GM18508 (cell line): ENCODE results near the gene NKX1-2.

ENCODE experiments used
- ATAC-seq: cut with Tn5 transposase; IDR thresholded peaks from one replicate; pipeline ENCODE4 v1.9.1; 2021; ENCODE audit warnings: moderate number of reproducible peaks; ENCODE audit not compliant: insufficient read depth, unreplicated experiment

NKX1-2 gene

DNA sequence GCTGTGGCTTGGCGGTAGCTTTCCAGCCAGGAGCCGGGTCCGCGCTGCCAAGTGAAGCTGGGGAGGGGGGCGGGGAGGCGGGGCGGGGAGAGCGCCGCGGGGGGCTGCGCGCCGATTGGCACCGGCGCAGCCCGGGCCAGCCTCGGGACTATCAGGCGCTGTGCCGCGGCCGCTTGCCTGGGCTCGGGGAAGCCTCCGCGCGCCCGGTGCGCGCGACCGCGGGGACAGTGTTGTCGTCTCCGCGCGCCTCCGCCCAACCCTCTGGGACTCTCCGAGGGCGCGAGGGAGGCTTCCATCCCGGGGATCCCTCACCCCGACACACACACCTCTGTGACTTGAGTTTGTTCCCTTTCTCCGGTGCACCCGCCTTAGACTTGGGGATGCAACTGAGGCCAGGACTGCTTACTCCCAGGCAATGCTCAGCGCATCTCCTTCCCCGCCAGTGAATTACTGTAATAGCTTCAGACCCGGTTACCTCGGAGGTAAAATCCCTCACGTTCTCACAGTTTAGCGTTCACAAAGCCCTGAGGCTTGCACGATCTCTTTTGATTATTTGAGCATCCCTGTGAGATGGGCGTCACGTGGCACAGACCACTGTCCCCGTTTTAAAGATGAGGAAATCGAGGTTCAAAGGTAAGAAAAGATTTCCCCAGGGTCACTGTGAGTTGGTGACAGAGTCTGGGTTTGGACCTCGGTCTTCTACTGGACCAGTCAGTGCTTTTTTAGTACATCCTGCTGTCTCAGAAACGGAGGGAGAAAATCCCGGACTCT is at the start of gene NKX1-2:
NKX1-2 (minus strand) TSS at position 24 of the 771 bp plus-strand sequence. CDS start 92 bp downstream, outside the sequence.
- ATAC-seq: no peak

DNA sequence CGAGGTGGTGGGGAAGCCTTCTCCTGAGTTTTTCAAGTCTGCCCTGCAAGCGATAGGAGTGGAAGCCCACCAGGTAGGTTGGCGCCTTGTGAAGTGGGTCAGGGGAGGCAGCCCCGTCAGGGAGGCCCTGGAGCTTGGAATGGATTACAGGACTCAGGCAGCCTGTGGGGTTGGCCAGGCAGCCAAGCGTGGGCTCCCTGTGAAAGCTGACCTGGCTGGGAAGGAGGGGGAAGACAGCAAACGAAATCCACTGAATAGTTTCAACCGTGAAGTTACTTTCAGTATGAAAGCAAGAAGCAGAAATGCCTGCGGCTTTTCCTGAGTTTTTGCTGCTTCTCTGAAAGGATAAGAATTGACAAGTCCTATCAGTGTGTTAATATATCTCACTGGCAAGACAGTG is 48.2 kb upstream of the NKX1-2 start:
- ATAC-seq: no peak

DNA sequence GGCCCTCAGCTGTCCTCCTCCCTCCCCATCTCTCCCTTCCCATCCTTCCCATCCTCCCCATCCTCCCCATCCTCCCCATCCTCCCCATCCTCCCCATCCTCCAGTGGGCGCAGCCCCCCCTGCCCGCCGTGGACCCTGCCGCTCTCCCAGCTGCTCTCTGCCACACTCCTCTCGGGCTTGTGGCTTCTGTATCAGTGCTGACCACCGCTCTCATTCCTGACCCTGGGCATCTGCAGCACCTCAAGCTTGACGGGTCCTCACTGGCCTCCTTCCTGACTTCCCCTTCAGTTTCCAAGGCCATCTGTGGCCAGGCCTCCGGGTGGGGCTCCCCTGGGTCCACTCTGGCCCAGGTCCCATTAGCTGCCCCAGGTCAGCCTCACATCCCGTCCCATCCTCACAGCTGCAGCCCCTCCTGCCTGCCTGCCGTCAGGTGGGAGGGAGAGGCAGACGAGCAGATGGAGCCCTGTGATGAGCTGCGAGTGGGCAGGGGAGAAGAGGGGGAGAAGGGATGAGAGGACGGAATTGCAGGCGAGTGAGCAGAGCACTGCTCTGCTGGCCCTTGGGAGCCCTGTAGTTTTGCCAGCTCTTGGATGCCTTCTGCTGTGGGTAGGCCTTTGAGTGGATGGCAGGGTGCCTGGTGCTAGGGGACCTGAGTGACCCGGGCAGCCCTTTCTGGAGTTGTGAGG is 47.5 kb upstream of the NKX1-2 start:
- no peak for ATAC-seq

DNA sequence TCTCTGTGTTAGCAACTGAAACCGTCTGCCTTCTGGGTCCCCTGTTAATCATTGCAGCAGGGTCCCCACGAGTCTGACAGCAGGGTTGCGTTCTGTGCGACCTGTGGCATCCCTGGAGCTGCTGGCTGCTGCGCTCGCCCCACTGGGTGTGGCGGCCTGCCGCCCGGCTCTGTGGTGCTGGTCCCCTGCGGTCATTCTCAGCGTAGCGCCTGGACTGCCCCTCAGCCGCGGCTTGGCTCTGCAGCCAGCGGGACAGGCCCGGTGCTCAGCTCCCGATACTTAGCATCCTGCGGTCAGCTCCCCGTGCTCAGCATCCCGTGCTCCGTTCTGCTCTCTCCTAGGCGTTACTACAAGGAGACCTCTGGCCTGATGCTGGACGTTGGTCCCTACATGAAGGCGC is 46.8 kb upstream of the NKX1-2 start:
- ATAC-seq: no peak

DNA sequence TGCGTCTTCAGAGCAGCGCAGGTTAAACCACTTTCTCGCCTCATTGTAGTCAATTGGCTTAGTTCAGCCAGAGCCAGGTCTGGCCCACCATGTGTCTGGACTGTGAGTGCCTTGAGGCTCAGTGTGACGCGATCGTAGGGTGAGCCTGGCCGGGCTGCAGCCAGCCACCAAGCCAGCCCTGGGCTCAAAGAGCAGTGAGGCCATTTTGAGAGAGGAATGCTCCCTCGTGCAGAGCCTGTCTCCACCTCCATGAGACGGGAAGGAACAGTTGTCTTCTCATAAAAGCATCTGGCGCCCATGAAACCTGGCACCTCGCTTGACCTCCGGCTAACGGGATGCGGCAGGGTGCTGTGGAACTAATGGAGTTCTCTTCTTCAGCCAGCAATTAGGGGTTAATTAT is 46.3 kb upstream of the NKX1-2 start:
- no peak for ATAC-seq

DNA sequence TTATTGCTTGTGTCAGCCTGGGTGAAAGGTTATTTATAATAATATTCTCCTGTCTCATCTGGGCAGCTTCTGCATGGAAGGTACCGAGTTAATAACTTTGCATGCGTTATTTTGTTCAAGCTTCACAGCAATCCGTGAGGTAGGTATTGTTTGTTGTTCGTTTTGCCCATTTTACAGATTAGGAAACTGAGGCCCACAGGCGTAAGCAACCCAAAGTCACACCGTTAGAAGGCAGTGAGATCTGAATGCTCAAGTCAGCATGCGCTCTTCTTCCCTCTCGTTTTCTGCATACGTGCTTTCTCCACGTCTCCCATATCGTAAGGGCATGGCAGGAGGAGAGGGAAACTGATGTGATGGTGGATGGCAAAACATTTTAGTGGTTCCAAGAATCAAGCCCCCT is 45.9 kb upstream of the NKX1-2 start:
- ATAC-seq: no peak

DNA sequence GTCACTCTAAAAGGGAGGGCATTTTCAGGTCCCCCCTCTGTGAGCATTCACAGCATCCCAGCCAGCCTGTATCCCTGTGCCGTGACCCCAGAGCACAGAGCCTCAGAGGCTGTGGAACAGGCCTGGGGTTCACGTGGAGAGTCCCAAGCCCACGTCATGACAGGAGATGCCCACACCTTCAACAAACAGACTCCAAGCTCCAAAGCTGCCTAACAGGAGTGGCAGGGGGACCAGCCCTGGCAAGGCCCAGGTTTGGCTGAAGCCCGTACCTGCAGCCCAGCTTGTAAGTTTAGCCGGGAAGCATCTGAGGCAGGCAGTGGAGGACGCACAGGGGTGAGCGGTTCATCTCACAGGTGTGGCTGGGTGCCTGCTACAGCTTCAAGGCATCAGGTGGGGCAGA is 45.3 kb upstream of the NKX1-2 start:
- ATAC-seq: no peak

DNA sequence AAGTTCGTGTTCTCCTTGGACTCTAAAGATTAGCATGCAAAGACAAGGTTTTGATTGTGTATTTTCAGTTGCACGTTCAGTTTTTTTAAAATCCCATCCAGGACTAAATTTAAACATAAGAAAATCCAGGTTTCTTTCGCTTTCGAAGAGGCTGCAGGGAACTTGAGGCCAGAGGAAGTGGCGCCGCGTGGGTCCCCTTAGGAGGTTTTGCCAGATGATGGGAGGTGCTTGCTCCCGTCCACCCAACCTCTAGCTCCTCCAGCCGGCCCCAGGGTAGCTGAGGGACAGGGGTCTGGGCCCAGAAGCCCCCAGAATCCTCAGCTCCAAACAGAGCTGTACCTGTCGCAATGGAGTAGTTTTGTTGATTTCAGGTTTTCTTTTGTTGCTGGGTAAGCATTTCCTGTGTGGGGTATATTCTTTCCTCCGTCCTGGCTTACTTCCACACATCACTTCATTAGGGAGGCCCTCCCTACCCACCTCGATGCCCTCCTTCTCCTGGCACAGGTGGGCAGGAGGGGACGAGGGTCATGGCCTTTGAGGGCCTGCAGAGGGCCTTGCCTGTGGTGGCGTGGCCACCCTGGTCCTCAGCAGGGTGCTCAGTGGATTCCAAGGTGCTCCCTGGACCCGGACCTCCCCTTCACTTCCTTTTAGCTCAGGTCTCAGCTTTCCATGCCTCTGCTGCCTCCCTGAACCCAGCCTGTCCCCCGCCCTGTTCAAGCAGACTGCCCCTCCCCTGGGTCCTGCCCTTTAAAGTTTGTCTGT is 44.4 kb upstream of the NKX1-2 start:
- ATAC-seq: no peak

DNA sequence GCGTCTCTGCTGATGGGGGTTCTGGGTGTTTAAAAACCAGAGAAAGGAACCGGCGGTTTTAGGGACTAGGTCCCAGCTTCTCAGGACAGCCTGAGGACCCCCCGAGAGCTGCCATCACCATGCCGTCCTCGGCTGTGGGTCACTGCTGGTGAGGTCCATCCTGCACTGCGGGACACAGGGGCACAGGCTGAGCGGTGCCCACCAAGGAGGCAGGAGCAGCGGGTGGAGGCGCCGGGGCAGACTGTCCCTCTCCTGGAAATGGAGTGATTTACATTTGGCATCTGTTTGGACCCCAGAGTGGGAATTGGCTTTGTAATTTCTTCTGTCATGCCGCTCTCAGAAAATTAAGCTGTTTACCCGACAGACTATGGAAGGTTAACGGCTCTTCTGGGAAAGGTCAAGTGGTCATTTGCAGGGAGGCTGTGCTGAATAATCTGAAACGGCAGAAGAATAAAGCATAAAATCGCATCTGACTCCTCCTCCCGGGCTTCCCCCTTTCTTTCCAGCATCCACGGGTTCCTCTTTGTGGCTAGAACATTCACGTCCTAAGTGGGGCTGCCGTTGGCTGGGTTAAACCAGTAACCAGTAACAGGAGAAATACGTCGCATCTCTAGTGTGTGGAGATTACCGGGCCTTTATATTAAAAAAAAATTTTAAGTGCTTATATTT is 43.5 kb upstream of the NKX1-2 start:
- ATAC-seq: no peak

DNA sequence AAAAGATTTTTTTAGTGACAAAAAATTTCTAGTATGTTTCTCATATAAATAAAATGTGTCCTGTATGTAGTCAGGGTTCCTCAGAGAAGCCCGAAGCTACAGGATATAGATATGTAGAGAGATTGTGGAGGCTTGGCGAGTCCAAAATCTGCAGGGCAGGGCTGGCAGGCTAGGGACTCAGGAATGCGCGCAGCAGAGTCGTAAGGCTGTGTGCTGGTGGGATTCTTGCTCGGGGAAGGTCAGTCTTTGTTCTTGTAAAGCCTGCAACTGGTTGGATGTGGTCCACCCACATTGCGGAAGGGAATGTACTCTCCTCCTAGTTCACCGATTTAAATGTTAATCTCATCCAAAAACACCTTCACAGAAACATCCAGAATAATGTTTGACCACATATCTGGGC is 42.4 kb upstream of the NKX1-2 start:
- no peak for ATAC-seq

DNA sequence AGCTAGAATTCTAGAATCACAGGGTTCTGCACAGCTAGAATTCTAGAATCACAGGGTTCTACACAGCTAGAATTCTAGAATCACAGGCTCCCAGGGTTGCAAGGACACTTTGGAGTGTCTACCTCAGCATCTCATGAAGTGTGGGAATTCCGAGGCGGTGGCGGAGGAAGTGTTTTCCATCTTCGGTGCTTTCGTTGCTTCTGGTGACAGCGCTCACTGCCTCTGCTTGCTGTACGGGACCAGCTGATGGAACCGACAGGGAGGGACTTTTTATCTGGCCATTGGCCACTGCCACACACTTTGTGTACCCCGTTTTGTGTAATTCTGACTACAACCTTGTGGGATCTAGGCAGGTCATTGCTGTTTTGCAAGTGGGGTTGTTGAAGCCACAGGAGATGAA is 41.3 kb upstream of the NKX1-2 start:
- ATAC-seq: no peak

DNA sequence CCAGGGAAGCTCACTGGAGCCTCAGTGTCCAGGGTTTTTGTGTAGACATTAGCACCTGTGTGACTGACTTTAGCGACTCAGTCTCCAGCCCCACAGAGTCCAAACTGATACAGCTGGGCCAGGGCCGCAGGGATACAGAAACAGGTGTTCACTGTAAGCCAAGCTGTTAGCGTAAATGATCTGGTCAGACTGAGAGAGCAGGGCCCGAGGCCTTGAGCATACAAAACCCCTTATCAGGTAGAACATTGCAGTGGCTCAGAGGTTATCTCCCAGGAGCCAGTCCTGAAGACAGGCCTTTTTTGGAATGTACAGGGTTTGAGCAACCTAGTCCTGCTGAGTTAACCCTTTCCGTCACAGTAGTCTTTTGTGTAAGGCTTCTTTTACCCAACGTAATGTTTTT is 36.8 kb upstream of the NKX1-2 start:
- ATAC-seq: no peak

DNA sequence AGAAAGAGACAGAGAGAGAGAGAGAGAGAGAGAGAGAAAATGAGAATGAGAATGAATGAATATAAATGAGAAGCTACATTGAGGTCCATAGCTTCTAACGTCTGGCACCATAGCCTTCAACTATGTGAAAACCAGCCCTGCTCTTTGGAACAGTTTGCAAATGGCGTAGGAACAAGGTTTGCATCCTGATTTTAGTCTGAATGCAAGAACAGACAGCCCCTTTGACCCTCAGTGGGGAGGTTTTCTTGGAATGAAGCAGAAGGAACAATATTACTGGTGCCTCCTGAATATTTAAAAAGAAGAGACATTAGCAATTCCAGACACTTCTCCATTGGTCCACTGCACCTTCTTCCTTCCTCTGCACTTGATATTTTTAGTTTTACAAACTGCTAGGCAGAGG is 34.8 kb upstream of the NKX1-2 start:
- no peak for ATAC-seq

DNA sequence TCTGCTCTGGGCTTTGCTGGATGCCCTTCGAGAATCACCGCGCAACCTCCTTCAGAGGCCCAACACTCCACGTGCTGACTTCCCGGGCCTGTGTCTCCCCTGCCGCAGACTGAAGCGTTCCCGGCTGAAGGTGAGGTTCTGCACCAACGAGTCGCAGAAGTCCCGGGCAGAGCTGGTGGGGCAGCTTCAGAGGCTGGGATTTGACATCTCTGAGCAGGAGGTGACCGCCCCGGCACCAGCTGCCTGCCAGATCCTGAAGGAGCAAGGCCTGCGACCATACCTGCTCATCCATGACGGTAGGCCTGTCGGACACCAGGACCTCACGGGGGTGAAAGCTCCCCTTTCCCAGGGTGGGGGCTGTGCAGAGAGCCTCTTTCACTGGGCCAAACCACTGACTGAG is 34.2 kb upstream of the NKX1-2 start:
- ATAC-seq: no peak

DNA sequence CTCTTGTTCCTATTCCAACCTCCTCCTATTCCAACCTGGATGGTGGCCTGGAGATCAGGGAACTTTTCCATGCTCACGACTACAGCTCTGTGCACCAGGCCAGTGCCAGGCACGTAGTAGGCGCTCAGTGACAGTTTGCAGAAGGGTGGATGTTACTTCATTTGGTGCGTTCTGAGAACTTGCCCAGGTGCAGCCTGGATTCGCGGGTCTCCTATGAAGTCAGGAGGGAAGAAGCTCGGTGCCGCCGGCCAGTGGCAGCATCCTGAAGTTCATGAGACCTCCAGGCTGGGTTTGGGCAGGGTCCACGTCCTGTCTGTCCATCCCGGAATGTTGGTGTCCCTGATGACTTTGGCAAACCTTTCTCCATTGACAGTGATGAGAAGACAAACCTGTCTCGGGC is 33.0 kb upstream of the NKX1-2 start:
- no peak for ATAC-seq

DNA sequence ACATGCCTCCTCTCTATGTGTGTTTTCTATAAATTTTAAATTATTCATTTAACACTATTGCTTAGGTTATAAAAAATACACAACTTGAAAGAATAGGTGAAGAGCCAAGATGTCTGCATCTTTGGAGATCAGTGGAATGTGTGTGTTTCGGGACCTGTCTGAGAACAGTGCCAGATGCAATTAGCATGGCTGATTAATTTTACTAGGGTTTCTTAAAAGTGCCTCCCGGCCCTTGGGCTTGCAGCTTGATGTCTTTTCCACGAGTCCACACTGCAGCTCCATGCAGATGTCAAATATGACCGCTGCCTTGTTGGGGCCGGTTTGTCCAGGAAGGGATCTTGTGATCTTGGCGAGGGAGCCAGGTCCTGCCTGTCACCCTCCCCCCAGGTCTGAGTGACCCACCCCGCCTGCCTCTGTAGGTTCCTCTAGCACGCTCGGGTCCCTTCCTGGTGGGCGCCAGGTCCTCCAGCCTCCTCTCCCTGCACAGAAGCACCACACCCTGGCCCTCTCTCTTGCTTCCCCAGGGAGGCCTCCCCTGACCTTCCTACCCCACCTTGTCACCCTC is 32.5 kb upstream of the NKX1-2 start:
- ATAC-seq: no peak

DNA sequence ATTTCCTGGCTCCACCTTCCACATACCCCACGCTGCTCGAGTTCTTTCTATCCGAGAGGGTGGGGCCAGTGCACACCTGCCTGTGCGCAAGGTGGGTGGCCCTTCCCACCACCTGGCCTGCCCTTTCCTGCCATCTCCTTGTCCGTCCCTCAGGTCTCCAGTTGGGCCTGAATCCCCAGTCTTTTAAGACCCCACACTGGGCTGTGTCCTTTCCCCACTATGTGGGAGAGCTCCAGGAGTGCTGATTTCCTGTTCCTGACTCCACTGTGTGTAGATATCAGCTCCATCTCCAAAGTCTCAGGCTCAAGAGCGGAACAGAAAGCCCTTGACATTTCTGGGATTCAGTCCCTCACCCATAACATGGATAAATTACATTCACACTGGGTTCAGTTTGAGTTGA is 31.9 kb upstream of the NKX1-2 start:
- no peak for ATAC-seq

DNA sequence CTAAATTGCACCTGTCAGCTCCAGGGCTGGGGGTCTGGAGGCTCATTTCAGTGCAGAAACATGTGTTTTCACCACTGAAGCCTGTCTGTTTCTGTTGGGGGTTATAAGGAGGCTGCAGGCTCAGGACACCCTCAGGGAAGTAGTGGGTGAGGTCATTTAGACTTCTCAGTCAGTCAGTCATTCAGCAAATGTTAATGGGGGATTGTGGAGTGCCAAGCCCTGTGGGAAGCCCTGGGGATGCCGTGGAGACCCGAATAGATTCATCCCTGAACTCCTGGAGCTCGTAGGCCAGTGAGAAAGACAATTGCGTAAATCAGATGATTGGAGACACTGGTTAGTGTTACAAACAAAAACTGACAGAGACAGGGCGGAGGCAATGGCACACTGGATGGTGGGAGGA is 31.0 kb upstream of the NKX1-2 start:
- no peak for ATAC-seq

DNA sequence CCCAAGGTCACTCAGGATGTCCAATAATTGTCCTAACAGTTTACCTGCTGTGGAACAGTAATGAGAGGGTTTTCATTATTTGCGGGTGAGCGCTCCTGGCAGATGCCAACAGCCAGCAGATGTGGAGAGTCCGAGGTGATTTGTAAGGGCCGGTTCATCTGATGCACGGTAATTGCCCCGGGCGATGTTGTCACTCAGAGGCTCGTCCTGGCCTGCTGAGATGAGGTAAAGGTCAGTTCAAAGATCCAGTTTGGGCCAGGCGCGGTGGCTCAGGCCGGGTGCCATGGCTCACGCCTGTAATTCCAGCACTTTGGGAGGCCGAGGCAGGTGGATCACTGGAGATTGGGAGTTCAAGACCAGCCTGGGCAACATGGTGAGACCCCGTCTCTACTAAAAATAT is 28.7 kb upstream of the NKX1-2 start:
- ATAC-seq: no peak

DNA sequence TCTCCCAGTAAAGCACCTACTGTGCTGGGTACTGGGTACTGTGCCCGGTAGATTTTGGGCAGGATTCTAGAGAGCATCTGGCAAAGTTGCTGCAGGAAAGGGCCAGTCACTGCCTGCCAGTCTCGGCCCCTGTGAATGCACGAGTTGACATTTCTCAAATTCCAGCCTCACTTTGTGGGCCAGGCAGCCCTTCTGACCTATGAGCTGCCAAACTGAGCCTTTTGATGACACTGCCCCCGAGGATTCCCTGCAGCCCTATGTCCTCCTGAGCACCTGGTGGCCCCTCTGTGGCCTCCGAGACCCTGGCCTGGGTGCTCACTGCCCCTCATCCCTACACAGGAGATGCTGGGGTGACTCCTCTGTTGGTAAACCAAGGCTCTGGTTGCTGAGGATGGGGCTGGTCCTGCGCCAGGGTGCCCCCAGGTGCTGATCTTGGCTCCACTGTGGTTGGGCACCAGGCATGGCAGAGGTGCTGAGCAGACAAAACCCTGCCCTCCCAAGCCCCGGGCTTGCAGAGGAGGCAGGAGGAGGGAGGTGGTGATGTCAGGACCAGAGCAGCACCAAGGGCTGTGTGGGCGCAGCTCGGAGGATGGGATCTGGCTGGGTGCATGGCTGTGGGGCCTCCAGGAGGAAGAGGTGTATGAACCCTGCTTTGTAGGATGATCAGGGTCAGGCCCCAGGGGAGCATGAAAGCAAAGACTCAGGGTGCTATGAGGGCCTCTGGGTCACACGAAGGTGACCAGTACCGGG is 28.0 kb upstream of the NKX1-2 start:
- ATAC-seq: no peak
